ENCODE measurements around the gene MKLN1. TPM values are rescaled to one million over a fixed set of nuclear protein-coding genes. Genes with fewer than 3 reads are reported as not detected.

Gene MKLN1
- total and polyA plus RNA-seq, 10 of the 15 experiments (the other 5 are each of a cell fraction or from before 2014, with no cell fraction given): 13.6 to 55.8 (median 29.3) TPM

- Histone ChIP-seq H3K79me2 (ENCODE audit: control insufficient read depth, insufficient read depth, low read length) (no peaks in the 10 kb centered on the region), H4K20me1 (ENCODE audit: control insufficient read depth, insufficient read depth) (no peaks in the 10 kb centered on the region), H3K9me3 (replicated peaks; ENCODE audit: control insufficient read depth, insufficient read depth, low read length) (no peaks in the 10 kb centered on the region; the same call in 2 of the 3 replicates), H3K9ac (ENCODE audit: control insufficient read depth, insufficient read depth, low read length) (no peak overlapping the region), H3K4me3 (no peak overlapping the region), H3K27ac (ENCODE audit: control insufficient read depth, insufficient read depth) (no peak overlapping the region), H3K4me2 (ENCODE audit: control insufficient read depth, insufficient read depth) (no peak overlapping the region), H3K27me3 (replicated peaks in 1 of 2; ENCODE audit: control insufficient read depth in 2 of 2, insufficient read depth in 2 of 2, low read length in 1 of 2) (no peaks in the 10 kb centered on the region; a peak in 1 of 4 replicates), H2AFZ (ENCODE audit: control insufficient read depth, low read depth, low read length) (no peak overlapping the region), H3K4me1 (ENCODE audit: control insufficient read depth, insufficient read depth, low read length) (no peaks in the 10 kb centered on the region), H3K36me3 (ENCODE audit: control insufficient read depth in 2 of 2, insufficient read depth in 2 of 2, low read length in 1 of 2) (no peaks in the 10 kb centered on the region)
- ChIA-PET RAD21 (ENCODE audit: unreplicated experiment) (no interaction called here), SMC1A (ENCODE audit: uncharacterized antibody, unreplicated experiment) (interaction anchor here (0.7 to 3.3 kb wide), 7 partner anchors 10 to 265 kb away, joined by 3 to 15 read pairs (median 6); no protein-coding TSS in a partner anchor), CTCF (interaction anchor here (0.9 to 1.5 kb wide), 4 partner anchors 10 to 233 kb away, joined by 3 to 5 read pairs (median 3); no protein-coding TSS in a partner anchor), POLR2A (no interaction called here)
- intact Hi-C loops (cut with micrococcal nuclease; ENCODE audit: unreplicated experiment) (no loop called here), in situ Hi-C loops (cut with MboI) (no loop called here)
- no TSS peak for BruUV-seq (replicated peaks)
- FAIRE-seq (no peak), DNase-seq (ENCODE audit: low read depth, low spot score) (no peak), ATAC-seq (no peak)
- TF ChIP-seq BHLHE40 (IDR thresholded peaks at IDR 0.05; ENCODE audit: borderline replicate concordance in 1 of 2, low read depth in 2 of 2, low read length in 1 of 2) (no peak), BMI1 (IDR thresholded peaks at IDR 0.05; ENCODE audit: borderline replicate concordance) (no peak), SUZ12 (IDR thresholded peaks at IDR 0.05; ENCODE audit: unreplicated experiment) (no peak), ELK1 (IDR thresholded peaks at IDR 0.05; ENCODE audit: low read depth, low read length) (no peak), ZNF207 (IDR thresholded peaks at IDR 0.05; ENCODE audit: borderline replicate concordance) (no peak), MXI1 (IDR thresholded peaks at IDR 0.05; ENCODE audit: low read depth, low read length) (no peak), CREB1 (IDR thresholded peaks at IDR 0.05; ENCODE audit: low read depth) (no peak), REST (IDR thresholded peaks at IDR 0.05; ENCODE audit: low read depth, low read length) (no peak), POU2F2 (IDR thresholded peaks at IDR 0.05; ENCODE audit: borderline replicate concordance, low read depth, low read length) (no peak), TAF1 (IDR thresholded peaks at IDR 0.05; ENCODE audit: borderline replicate concordance, low read depth, low read length) (no peak), MEF2A (IDR thresholded peaks at IDR 0.05; ENCODE audit: insufficient read depth, low read depth, low read length) (no peak), RBBP5 (conservative IDR thresholded peaks at IDR 0.05) (no peak), PAX5 (IDR thresholded peaks at IDR 0.05; ENCODE audit: borderline replicate concordance, low read depth, low read length) (no peak), NFIC (IDR thresholded peaks at IDR 0.05; ENCODE audit: low read depth, low read length) (no peak), PBX3 (IDR thresholded peaks at IDR 0.05; ENCODE audit: insufficient replicate concordance, low read depth, low read length) (no peak)
Measured at GRCh38 chr7:131305152-131305551, 22.5 kb upstream of the MKLN1 start.

Data from GM12878 (cell line).